Caco-2 (cell line): Measurements from ENCODE around the gene RRBP1. TPM values are rescaled to one million over a fixed set of nuclear protein-coding genes. Genes with fewer than 3 reads are reported as not detected.

Experiments
- BruUV-seq: library from RNA; stranded (reverse); fragments of 400-500 nt; replicated peaks from 2 replicates; lab custom pipeline; 2021; lab: Mats Ljungman, UMichigan
- CTCF ChIA-PET: fragments of 300-600 bp; sonication (Branson Sonifier 250); formaldehyde crosslinking; loops from one replicate; lab custom pipeline; 2022; ENCODE audit warnings: antibody characterized with exemption; lab: Charles Lee
- POLR2A ChIA-PET: fragments of 300-600 bp; sonication (Branson Sonifier 250); formaldehyde crosslinking; loops from one replicate; lab custom pipeline; 2022; ENCODE audit warnings: antibody characterized with exemption; lab: Charles Lee
- DNase-seq, 2 experiments: peaks; one replicate each; pipeline versions ENCODE4 v3.0.0 to v3.0.0-alpha.2; 2020 to 2022
- H3K27me3 ChIP-seq: replicated peaks from 2 replicates; pipeline ENCODE4 v1.6.0; 2011; ENCODE audit warnings: low read length; ENCODE audit not compliant: control insufficient read depth, insufficient read depth
- H3K36me3 ChIP-seq: 2 replicates; pipeline ENCODE4 v1.5.1; 2011; ENCODE audit warnings: low read length; ENCODE audit not compliant: control insufficient read depth, insufficient read depth
- H3K4me1 ChIP-seq: fragments of 250-450 bp; sonication (Bioruptor Pico); 2 replicates; pipeline ENCODE4 v1.5.1; 2020; ENCODE audit warnings: mild to moderate bottlenecking
- H3K4me3 ChIP-seq: 2 replicates; pipeline ENCODE4 v1.5.1; 2011; ENCODE audit warnings: low read depth, mild to moderate bottlenecking, control low read depth, low read length
- H3K9me3 ChIP-seq: fragments of 250-450 bp; sonication (Bioruptor Pico); 2 replicates; pipeline ENCODE4 v1.5.1; 2020; ENCODE audit warnings: mild to moderate bottlenecking, moderate library complexity
- H3K27ac Mint-ChIP-seq: one replicate; pipeline ENCODE4 v1.8.0; 2022; ENCODE audit warnings: mixed read lengths; ENCODE audit not compliant: unreplicated experiment
- H3K27me3 Mint-ChIP-seq: one replicate; pipeline ENCODE4 v1.8.0; 2022; ENCODE audit warnings: mixed read lengths; ENCODE audit not compliant: insufficient read depth, unreplicated experiment
- H3K36me3 Mint-ChIP-seq: one replicate; pipeline ENCODE4 v1.8.0; 2022; ENCODE audit warnings: mild to moderate bottlenecking, mixed read lengths; ENCODE audit not compliant: insufficient read depth, unreplicated experiment
- H3K4me1 Mint-ChIP-seq: one replicate; pipeline ENCODE4 v1.8.0; 2022; ENCODE audit warnings: low read depth, mixed read lengths; ENCODE audit not compliant: unreplicated experiment
- H3K4me3 Mint-ChIP-seq: one replicate; pipeline ENCODE4 v1.8.0; 2022; ENCODE audit warnings: mild to moderate bottlenecking, moderate library complexity, mixed read lengths; ENCODE audit not compliant: unreplicated experiment
- H3K9me3 Mint-ChIP-seq: one replicate; pipeline ENCODE4 v1.8.0; 2022; ENCODE audit warnings: mixed read lengths; ENCODE audit not compliant: unreplicated experiment
- intact Hi-C: fragments of 100-400 bp; cut with micrococcal nuclease; formaldehyde crosslinking; loops from one replicate; pipeline ENCODE4 v1.10.0; 2022; ENCODE audit not compliant: unreplicated experiment
- total RNA-seq: library from RNA; stranded (reverse); gene quantifications from 2 replicates; pipeline ENCODE4 v1.2.3, GENCODE V29; 2022
- TF ChIP-seq, protein P1 (sequence below), 2 experiments: fragments of 200-600 bp in 1 of 2; IDR thresholded peaks; 1 replicate in 1 of 2; 2 replicates in 1 of 2; pipeline versions ENCODE4 v1.5.1 to v1.8.0; 2011 to 2022; ENCODE audit warnings: antibody characterized with exemption in 1 of 2, control low read depth in 1 of 2, inconsistent platforms in 1 of 2, low read depth in 1 of 2, low read length in 1 of 2, mild to moderate bottlenecking in 1 of 2, moderate library complexity in 1 of 2; ENCODE audit not compliant: insufficient read depth in 1 of 2, severe bottlenecking in 1 of 2, unreplicated experiment in 1 of 2

RRBP1 gene
- total RNA-seq, 1 experiment from 2014 or later: 758 TPM

DNA sequence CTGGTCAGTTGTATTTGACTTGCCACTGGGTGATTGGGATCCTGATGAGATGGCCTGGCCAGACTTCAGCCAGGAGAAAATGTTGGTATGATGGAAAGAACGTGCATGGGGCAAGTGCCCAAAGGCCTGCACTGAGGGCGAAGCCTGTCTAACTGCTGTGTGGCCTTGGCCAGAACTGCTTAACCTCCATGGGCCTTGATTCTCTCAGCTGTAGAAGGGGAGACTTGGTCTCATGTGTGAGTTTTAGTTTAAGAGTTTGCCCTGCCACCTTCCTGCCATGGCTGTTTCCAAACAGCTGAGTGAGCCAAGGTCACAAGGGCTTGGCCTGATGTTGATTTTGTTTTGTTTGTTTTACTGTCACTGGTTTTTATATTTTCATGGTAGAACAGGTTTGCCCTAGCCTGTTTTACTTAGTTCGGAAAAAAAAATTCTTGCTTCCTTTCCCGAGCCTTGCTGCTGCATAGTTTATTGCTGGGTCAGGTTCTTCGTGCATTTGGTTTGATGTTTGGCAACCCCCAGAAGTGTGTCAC is 76.8 kb downstream of the RRBP1 start:
- Mint-ChIP-seq H3K4me3 (peak overlapping the region; percentile 19), H3K36me3 (peaks cover 94% of the 10 kb centered on the region), H3K27ac (peak overlapping the region; percentile 40), H3K27me3 (no peaks in the 10 kb centered on the region), H3K9me3 (no peaks in the 10 kb centered on the region), H3K4me1 (peaks cover 37% of the 10 kb centered on the region)
- no peaks in the 10 kb centered on the region for H3K27me3 ChIP-seq
- intact Hi-C loops: loop anchor here (1.0 to 10.0 kb wide), 5 partner anchors 11 to 800 kb away; no protein-coding TSS in a partner anchor
- peaks cover 36% of the 10 kb centered on the region for H3K4me1 ChIP-seq
- CTCF ChIA-PET: interaction anchor here (1.1 to 1.6 kb wide), 3 partner anchors 11 to 35 kb away, joined by 3 to 12 read pairs (median 5); partner anchors contain the start of gene DSTN
- TF ChIP-seq, protein P1, sequence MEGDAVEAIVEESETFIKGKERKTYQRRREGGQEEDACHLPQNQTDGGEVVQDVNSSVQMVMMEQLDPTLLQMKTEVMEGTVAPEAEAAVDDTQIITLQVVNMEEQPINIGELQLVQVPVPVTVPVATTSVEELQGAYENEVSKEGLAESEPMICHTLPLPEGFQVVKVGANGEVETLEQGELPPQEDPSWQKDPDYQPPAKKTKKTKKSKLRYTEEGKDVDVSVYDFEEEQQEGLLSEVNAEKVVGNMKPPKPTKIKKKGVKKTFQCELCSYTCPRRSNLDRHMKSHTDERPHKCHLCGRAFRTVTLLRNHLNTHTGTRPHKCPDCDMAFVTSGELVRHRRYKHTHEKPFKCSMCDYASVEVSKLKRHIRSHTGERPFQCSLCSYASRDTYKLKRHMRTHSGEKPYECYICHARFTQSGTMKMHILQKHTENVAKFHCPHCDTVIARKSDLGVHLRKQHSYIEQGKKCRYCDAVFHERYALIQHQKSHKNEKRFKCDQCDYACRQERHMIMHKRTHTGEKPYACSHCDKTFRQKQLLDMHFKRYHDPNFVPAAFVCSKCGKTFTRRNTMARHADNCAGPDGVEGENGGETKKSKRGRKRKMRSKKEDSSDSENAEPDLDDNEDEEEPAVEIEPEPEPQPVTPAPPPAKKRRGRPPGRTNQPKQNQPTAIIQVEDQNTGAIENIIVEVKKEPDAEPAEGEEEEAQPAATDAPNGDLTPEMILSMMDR (IDR thresholded peaks at IDR 0.05; ENCODE audit: insufficient read depth in 1 of 2, low read depth in 1 of 2, low read length in 1 of 2, severe bottlenecking in 1 of 2, unreplicated experiment in 1 of 2): no peak
- BruUV-seq: no TSS peak
- no peaks in the 10 kb centered on the region for H3K9me3 ChIP-seq
- DNase-seq: peak; percentile 37 to 60
- no peak overlapping the region for H3K4me3 ChIP-seq
- no peaks in the 10 kb centered on the region; the same call in 1 of the 2 replicates for H3K36me3 ChIP-seq
- POLR2A ChIA-PET: interaction anchor here (1.7 kb wide), 1 partner anchor 35 kb away, joined by 7 read pairs; the partner anchor contains the start of gene DSTN

DNA sequence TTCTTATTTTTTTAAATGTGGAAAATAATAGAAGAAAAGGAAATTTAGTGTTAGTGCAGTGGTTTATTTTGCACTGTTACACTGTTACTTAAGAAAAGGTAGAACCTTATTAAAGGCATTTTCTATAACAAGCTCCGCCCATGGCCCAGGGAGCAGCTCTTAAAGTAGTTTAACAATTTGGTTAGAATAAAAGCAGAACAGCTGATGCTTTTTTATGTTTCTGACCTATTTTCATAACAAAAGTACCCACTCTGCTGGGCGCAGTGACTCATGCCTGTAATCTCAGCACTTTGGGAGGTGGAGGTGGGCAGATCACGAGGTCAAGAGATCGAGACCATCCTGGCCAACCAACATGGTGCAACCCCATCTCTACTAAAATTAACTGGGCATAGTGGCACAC is 79.5 kb downstream of the RRBP1 start:
- Histone ChIP-seq H3K36me3 (no peaks in the 10 kb centered on the region; the same call in none of the 2 replicates), H3K27me3 (no peaks in the 10 kb centered on the region), H3K4me1 (peaks cover 36% of the 10 kb centered on the region), H3K4me3 (no peak overlapping the region), H3K9me3 (no peaks in the 10 kb centered on the region)
- no TSS peak for BruUV-seq
- TF ChIP-seq, protein P1 (IDR thresholded peaks at IDR 0.05; ENCODE audit: insufficient read depth in 1 of 2, low read depth in 1 of 2, low read length in 1 of 2, severe bottlenecking in 1 of 2, unreplicated experiment in 1 of 2): no peak
- H3K27me3 Mint-ChIP-seq: no peaks in the 10 kb centered on the region
- no peak overlapping the region for H3K4me3 Mint-ChIP-seq
- H3K9me3 Mint-ChIP-seq: no peaks in the 10 kb centered on the region
- DNase-seq: no peak
- peaks cover 43% of the 10 kb centered on the region for H3K4me1 Mint-ChIP-seq
- CTCF ChIA-PET: interaction anchor here (0.5 to 1.1 kb wide), 4 partner anchors 28 to 964 kb away, joined by 3 to 4 read pairs (median 3); partner anchors contain the start of gene DSTN
- H3K36me3 Mint-ChIP-seq: peaks cover 84% of the 10 kb centered on the region
- intact Hi-C loops: loop anchor here (10.0 kb wide), 2 partner anchors 158 to 798 kb away; no protein-coding TSS in a partner anchor
- no peak overlapping the region for H3K27ac Mint-ChIP-seq
- POLR2A ChIA-PET: interaction anchor here (1.0 kb wide), 1 partner anchor 32 kb away, joined by 3 read pairs; no protein-coding TSS in a partner anchor

GRCh38 chr20:17601957-17602356 is 80.1 kb downstream of the RRBP1 start:
- no peaks in the 10 kb centered on the region for H3K27me3 Mint-ChIP-seq
- BruUV-seq: no TSS peak
- POLR2A ChIA-PET: no interaction called here

More at GRCh38 chr20:17601957-17602356, 80.1 kb downstream of the RRBP1 start:
- no peaks in the 10 kb centered on the region for H3K27me3 ChIP-seq
- H3K27ac Mint-ChIP-seq: peak overlapping the region; percentile 52
- no peak overlapping the region for H3K4me3 ChIP-seq
- no peaks in the 10 kb centered on the region for H3K9me3 Mint-ChIP-seq
- H3K36me3 ChIP-seq: no peaks in the 10 kb centered on the region; the same call in none of the 2 replicates
- TF ChIP-seq, protein P1 (IDR thresholded peaks at IDR 0.05; ENCODE audit: insufficient read depth in 1 of 2, low read depth in 1 of 2, low read length in 1 of 2, severe bottlenecking in 1 of 2, unreplicated experiment in 1 of 2): no peak
- DNase-seq: no peak
- CTCF ChIA-PET: interaction anchor here (1.1 kb wide), 1 partner anchor 32 kb away, joined by 4 read pairs; the partner anchor contains the start of gene DSTN
- H3K9me3 ChIP-seq: no peaks in the 10 kb centered on the region
- peaks cover 44% of the 10 kb centered on the region for H3K4me1 Mint-ChIP-seq
- intact Hi-C loops: loop anchor here (10.0 kb wide), 2 partner anchors 157 to 797 kb away; no protein-coding TSS in a partner anchor
- peaks cover 82% of the 10 kb centered on the region for H3K36me3 Mint-ChIP-seq
- H3K4me3 Mint-ChIP-seq: no peak overlapping the region
- peaks cover 36% of the 10 kb centered on the region for H3K4me1 ChIP-seq
